ENCODE results near the gene ABCB8.
A peak's percentile ranks its signal among the peaks of the same experiment; 100 is the strongest.
"Not testable (repeated sequence)": the region's sequence is repeated elsewhere in the genome, so short reads cannot be mapped to it uniquely, and the experiment has no call there.

ABCB8 gene

DNA sequence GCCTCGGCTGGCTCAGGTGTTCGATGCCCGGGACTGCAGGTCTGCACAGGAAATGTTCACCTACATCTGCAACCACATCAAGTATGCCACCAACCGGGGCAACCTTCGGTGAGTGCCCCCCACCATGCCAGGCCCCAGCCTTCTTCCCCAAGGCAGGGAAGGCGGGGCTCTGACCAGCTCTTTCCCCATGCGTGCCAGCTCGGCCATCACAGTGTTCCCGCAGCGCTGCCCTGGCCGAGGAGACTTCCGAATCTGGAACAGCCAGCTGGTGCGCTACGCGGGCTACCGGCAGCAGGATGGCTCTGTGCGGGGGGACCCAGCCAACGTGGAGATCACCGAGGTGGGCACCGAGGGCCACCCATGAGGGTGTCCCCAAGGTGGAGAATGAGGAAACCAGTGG, 29.9 kb upstream of the ABCB8 start:
- DNase-seq (ENCODE audit: low spot score): no peak

DNA sequence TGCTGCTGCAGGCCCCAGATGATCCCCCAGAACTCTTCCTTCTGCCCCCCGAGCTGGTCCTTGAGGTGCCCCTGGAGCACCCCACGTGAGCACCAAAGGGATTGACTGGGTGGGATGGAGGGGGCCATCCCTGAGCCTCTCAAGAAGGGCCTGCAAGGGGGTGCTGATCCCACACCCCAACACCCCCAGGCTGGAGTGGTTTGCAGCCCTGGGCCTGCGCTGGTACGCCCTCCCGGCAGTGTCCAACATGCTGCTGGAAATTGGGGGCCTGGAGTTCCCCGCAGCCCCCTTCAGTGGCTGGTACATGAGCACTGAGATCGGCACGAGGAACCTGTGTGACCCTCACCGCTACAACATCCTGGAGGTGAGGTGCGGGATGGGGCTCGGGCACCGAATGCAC, 29.2 kb upstream of the ABCB8 start:
- DNase-seq (ENCODE audit: low spot score): no peak

DNA sequence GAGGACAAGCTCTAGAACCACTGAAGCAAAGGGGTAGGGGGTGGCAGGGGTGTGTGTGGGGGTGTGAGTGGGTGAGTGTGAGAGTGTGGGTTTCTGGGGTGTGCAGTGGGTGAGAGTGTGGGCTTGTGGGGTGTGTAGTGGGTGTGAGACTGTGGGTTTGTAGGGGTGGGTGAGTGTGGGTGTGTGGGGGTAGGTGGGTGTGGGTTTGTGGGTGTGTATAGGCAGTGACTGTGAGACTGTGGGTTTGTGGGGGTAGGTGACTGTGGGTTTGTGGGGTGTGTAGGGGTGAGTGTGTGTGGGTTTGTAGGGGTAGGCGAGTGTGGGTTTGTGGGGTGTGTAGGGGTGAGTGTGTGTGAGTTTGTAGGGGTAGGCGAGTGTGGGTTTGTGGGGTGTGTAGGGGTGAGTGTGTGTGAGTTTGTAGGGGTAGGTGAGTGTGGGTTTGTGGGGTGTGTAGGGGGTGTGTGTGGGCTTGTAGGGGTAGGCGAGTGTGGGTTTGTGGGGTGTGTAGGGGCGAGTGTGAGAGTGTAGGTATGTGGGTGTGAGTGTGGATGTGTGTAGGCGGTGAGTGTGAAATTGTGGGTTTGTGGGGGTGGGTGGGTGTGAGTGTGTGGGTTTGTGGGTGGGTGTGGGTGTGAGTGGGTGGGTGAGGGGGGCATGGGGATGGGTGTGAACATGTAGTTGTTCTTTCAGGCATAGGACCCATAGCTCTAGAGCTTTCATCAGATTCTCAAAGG, 28.6 kb upstream of the ABCB8 start:
- no peak for DNase-seq (ENCODE audit: low spot score)

DNA sequence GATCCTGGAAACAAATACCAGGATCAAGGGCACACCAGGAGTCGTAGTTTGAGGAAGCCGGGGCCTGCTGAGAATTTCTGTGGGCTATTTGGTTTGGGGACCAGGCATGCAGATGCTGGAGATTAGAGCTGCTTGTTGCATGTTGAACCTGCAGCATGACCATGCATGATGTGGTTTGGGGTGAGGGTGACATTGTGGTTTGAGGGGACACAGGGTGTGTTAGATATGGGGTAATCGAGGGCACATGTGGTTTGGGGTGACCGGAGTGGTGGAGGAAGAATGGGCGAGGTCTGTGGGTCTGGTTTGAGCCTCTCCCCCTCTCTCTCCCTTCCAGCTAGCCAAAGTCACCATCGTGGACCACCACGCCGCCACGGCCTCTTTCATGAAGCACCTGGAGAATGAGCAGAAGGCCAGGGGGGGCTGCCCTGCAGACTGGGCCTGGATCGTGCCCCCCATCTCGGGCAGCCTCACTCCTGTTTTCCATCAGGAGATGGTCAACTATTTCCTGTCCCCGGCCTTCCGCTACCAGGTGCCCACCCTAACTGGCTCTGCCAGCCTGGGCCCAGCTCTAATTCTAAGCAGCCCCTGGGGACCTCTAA, 27.3 kb upstream of the ABCB8 start:
- no peak for DNase-seq (ENCODE audit: low spot score)

DNA sequence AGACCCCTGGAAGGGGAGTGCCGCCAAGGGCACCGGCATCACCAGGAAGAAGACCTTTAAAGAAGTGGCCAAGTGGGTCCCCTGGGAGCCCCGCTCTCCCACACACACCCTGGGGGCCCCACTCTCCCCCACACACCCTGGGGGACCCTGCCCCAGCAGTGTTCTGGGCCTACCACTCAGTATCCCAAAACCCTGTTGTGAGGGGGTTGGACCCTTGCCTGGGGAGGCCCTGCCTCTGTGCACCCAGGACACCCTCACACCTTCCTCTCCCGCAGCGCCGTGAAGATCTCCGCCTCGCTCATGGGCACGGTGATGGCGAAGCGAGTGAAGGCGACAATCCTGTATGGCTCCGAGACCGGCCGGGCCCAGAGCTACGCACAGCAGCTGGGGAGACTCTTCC, 26.7 kb upstream of the ABCB8 start:
- no peak for DNase-seq (ENCODE audit: low spot score)

DNA sequence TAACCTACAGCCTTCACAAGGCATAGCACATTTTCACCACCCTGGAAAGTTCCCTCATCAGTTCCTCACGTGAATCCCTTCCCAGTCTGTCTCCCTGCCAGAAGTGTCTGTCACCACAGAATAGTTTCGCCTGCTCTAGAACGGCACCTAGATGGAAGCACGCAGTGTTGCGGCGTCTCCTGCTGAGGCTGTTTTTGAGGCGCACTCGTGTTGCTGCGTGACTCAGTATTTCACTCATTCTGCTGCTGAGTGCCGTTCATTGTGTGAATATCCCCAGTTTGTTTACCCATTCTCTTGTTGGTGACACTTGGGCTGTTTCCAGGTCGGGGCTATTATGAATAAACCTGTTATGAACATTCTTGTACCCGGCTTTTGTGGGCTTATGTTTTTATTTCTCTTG, 24.7 kb upstream of the ABCB8 start:
- no peak for DNase-seq (ENCODE audit: low spot score)

DNA sequence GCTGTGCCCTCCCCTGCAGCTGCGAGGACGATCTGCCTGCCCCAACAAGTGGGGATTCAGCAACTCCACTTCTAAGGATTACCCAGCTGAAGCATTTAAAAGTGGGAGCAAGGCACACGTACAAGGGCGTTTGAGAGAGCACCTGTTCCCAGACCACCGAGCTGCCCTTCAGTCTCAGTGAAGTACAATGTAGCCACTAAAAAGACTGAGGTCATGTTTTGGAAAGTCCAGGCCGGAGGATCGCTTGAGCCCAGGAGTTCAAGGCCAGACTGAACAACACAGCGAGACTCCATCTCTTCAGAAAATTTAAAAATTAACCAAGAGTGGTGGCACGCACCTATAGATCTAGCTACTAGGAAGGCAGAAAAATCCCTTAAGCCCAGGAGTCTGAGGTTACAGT, 22.7 kb upstream of the ABCB8 start:
- DNase-seq (ENCODE audit: low spot score): no peak

DNA sequence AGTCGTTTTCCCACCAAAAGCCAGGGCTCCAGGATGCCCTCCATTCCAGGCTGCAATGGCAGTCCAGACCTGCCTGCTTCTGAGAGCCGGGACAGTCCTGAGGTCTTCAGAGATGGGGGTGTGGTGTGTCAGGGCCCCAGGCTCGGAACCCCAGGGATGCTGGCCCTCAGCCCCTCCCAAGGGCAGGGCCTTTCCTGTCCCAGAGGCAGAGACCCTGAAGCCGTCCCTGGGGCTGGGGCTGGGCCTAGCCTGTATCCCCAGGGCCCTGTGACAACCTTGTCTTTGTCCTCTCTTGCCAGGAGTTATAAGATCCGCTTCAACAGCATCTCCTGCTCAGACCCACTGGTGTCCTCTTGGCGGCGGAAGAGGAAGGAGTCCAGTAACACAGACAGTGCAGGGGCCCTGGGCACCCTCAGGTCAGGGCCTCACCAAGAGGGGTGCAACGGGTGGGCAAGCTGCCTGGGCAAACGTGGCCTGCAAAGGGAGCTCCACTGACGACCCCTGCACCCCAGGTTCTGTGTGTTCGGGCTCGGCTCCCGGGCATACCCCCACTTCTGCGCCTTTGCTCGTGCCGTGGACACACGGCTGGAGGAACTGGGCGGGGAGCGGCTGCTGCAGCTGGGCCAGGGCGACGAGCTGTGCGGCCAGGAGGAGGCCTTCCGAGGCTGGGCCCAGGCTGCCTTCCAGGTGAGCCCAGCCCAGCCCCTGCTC, 21.5 kb upstream of the ABCB8 start:
- DNase-seq (ENCODE audit: low spot score): no peak

DNA sequence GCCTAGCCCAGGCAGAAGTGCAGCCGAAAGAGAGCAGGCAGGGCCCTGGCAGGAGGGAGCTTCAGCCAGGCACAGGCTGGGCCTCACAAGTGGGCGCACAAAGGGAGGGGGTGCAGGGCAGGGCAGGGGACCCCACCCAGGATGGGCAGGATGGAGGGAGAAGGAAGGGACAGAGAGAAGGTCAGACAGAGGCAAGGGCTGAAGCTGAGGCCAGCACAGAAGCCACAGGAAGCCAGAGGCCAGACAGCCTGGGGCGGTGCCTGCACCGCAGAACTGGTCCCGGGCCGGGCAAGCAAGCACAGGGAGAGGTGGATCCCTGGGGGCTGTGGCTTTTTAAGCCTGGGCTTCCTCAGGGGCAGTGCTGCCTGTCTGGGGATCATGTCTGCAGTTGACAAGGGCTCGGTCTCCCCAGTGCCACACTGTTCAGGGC, 20.8 kb upstream of the ABCB8 start:
- no peak for DNase-seq (ENCODE audit: low spot score)

DNA sequence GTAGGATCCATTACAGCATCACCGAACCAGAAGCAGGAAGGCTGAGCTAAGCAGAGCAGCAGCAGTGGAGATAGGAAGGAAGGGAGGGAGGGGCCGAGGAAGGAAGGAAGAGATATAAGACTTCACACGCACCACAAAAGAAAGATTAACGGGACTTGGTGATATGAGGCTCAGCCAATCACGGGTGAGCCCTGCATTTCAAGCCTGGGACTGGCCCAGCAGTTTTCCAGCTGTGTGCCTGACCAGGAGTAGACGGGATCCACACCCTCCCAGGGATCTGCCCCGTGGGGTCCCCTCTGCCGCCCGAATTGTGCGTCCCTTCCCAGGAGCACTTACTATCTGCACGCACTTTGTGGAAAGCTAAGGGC, 20.1 kb upstream of the ABCB8 start:
- DNase-seq (ENCODE audit: low spot score): no peak

DNA sequence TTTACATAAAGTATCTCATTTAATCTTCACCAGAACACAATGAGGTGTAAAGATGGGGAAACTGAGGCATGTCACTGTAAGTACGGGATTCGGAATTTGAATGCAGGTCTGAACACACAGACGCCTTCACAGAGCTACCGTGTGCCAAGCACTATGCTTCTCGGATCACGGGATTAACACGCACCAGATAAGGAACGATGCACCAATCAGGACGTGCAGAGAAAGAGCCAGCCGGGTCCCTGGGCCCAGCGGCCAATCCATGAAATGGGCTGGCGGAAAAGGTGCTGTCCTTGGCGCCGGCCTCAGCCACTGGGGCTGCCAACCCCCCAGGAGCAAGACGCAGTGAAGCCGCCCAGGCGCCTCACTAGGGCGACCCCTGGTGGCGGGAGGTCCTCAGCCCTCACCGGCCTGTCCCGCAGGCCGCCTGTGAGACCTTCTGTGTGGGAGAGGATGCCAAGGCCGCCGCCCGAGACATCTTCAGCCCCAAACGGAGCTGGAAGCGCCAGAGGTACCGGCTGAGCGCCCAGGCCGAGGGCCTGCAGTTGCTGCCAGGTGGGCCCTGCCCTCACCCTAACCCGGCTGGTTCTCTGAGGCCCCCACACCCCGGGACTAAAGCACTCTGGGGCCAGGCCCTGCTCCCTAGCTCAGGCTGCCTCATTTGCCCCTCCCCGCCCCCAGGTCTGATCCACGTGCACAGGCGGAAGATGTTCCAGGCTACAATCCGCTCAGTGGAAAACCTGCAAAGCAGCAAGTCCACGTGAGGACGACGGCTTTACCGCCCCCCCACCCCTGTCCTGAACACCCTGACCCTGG, 19.5 kb upstream of the ABCB8 start:
- peak; percentile 84 for DNase-seq (ENCODE audit: low spot score)

DNA sequence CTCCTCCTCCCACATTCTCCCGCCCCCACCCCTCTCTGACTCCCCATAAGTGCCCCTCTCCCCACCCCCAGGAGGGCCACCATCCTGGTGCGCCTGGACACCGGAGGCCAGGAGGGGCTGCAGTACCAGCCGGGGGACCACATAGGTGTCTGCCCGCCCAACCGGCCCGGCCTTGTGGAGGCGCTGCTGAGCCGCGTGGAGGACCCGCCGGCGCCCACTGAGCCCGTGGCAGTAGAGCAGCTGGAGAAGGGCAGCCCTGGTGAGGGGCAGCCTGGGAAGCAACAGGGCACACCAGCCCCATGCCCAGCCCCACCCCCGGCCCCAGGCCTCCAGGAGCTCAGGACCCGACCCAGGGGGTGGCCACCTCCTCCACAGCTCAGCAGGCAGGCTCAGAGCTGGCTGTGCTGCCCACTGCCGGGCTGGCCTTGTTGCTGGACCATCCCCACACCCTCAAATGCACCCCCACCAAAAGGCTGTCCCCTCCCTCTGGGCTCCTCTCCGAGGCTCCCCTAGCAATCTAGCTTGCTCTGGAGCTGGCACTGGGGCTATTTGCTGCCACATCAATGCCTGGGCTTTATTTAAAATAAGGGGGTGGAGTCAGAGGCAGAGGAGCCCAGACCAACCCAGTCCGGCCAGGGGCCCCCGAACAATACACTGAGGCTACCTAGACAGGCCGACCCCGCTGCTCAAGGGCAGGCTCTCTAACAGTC, 18.8 kb upstream of the ABCB8 start:
- DNase-seq (ENCODE audit: low spot score): no peak

DNA sequence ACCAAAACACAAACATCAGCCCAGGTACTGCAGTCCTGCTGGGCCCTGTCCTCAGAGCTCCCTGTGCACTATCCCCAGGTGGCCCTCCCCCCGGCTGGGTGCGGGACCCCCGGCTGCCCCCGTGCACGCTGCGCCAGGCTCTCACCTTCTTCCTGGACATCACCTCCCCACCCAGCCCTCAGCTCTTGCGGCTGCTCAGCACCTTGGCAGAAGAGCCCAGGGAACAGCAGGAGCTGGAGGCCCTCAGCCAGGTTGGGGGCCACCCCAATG, 18.3 kb upstream of the ABCB8 start:
- no peak for DNase-seq (ENCODE audit: low spot score)

DNA sequence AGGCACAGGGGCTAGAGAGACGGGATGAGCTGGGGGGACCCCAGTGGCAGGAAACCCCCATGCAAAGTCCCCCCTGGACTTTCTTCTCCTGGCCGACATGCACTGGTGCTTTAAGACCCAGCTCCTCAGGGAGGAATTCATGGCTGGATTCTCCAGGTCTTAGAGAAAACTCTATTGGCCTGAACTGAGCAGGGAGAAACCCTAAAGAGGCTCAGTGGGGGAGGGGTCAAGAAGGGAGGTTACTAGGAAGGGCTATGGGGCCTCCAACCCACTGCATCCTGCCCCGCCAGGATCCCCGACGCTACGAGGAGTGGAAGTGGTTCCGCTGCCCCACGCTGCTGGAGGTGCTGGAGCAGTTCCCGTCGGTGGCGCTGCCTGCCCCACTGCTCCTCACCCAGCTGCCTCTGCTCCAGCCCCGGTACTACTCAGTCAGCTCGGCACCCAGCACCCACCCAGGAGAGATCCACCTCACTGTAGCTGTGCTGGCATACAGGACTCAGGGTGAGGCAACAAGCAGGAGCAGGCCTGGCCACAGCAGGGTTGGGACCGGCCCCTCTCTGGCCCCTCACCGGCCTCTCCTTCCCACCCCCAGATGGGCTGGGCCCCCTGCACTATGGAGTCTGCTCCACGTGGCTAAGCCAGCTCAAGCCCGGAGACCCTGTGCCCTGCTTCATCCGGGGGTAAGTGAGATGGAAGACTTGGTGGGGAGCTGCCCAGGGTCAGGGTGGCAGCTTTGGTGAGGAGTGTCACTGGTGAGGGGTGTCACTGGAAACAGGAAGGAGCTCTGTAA, 17.7 kb upstream of the ABCB8 start:
- no peak for DNase-seq (ENCODE audit: low spot score)

DNA sequence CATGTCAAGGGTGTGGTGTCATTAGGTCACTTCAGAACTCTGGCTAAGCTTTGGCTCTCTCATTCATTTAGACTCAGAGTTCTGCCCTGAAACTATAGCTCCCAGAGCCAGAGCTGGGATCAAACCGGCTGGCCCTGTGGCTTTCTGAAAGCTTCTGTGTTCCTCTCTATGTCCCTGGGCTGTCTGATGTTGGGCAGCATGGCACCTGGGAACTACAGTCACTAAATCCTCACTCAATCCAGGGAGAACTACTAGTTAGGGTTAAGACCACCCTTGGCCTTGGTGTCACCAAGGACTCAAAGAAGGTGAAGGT, 17.2 kb upstream of the ABCB8 start:
- no peak for DNase-seq (ENCODE audit: low spot score)

DNA sequence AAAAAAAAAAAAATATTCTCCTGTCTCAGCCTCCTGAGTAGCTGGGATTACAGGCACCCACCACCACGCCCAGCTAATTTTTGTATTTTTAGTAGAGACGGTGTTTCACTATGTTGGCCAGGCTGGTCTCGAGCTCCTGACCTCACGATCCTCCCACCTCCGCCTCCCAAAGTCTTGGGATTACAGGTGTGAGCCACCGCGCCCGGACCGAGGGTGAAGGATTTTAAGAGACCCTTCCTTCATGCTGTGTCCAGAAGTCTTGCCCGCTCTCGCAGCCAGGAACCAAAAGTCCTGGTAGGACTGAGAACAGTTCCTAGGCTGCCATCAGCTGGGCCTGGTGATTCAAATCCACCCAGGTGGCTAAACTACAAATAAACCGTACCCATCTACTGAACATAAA, 16.6 kb upstream of the ABCB8 start:
- DNase-seq (ENCODE audit: low spot score): not testable (repeated sequence)

DNA sequence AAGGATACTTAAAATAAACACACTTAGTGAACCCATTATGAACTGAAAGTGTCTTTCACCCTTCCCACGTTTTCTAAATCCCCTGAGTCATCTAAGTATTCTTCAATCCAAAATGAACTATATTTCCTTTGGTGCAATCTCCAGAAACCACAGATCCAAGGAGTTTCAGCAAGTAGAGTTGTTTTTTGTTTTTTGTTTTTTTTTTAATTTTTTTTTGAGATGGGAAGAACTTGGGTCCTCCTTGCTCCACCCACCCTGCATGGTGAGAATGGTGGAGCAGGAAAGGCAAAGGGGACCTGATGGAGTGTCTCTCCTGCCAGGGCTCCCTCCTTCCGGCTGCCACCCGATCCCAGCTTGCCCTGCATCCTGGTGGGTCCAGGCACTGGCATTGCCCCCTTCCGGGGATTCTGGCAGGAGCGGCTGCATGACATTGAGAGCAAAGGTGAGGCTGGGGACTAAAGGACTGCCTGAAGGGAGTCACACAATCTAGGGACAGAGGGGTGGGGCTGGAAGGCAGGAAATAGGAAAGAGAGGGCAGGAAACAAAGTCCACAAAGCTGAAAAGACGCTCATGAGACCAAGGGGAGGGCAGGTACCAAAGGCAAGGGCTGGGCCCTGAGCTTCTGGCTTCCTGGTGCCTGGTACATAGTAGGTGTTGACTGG, 16.1 kb upstream of the ABCB8 start:
- no peak for DNase-seq (ENCODE audit: low spot score)

DNA sequence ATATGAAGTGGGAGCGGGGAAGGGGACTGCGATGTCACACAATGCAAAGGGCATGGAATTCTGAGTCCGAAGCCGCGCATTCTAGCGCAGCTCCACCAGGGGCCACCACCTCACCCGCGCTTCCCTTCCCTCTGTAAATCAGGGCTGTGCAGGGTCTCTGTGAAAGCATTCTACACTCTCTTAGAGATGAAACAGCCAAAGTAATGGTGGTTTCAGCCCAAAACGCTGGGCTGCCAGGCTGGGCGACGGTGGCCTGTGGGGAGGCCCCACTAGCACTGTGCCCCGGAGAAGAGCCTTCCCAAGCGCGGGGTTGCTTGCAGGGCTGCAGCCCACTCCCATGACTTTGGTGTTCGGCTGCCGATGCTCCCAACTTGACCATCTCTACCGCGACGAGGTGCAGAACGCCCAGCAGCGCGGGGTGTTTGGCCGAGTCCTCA, 15.3 kb upstream of the ABCB8 start:
- DNase-seq (ENCODE audit: low spot score): peak; percentile 73

DNA sequence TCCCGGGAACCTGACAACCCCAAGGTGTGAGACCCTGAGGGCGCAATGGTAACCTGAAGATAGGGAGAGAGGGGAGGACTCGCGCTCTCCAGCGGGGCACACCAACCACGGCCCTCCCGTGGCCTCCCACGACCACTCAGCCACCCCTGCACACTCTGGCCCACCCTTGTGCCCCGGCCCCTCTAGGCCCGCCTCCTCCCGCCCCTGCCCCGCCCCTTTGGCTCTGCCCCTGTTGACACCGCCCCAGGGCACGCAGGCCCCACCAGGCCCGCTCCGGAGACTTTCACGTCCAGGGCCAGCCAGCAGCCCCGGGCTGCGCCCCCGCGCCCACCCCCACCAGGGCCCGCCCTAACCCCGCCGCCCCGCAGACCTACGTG, 14.9 kb upstream of the ABCB8 start:
- DNase-seq (ENCODE audit: low spot score): peak; percentile 50

DNA sequence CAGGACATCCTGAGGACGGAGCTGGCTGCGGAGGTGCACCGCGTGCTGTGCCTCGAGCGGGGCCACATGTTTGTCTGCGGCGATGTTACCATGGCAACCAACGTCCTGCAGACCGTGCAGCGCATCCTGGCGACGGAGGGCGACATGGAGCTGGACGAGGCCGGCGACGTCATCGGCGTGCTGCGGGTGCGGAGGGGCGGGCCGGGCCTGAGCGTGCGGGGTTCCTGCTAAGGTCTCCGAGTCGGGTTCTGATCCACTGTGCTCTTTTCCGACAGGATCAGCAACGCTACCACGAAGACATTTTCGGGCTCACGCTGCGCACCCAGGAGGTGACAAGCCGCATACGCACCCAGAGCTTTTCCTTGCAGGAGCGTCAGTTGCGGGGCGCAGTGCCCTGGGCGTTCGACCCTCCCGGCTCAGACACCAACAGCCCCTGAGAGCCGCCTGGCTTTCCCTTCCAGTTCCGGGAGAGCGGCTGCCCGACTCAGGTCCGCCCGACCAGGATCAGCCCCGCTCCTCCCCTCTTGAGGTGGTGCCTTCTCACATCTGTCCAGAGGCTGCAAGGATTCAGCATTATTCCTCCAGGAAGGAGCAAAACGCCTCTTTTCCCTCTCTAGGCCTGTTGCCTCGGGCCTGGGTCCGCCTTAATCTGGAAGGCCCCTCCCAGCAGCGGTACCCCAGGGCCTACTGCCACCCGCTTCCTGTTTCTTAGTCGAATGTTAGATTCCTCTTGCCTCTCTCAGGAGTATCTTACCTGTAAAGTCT, 14.3 kb upstream of the ABCB8 start:
- peak; percentile 79 for DNase-seq (ENCODE audit: low spot score)
